PC-9 (cell line): Measurements from ENCODE around the gene SRXN1. TPM values are rescaled to one million over a fixed set of nuclear protein-coding genes. Genes with fewer than 3 reads are reported as not detected.

Experiments
- BruUV-seq: library from RNA; stranded (reverse); fragments of 400-500 nt; replicated peaks from 2 replicates; lab custom pipeline; 2021; lab: Mats Ljungman, UMichigan
- CTCF ChIA-PET: fragments of 300-600 bp; sonication (Branson Sonifier 250); formaldehyde crosslinking; loops from one replicate; lab custom pipeline; 2022; ENCODE audit warnings: antibody characterized with exemption; lab: Charles Lee
- POLR2A ChIA-PET: fragments of 300-600 bp; sonication (Branson Sonifier 250); formaldehyde crosslinking; loops from one replicate; lab custom pipeline; 2022; ENCODE audit warnings: antibody characterized with exemption; ENCODE audit not compliant: unreplicated experiment; lab: Charles Lee
- DNase-seq, 2 experiments: peaks; one replicate each; pipeline versions ENCODE4 v3.0.0 to v3.0.0-alpha.2; 2015 to 2022; ENCODE audit warnings: mixed read lengths in 1 of 2
- H2AFZ ChIP-seq: fragments of 200-600 bp; sonication (generic); 2 replicates; pipeline ENCODE4 v1.8.1; 2017; ENCODE audit warnings: antibody characterized with exemption
- H3F3A ChIP-seq: fragments of 200-600 bp; sonication (generic); 2 replicates; pipeline ENCODE4 v1.8.1; 2017; ENCODE audit warnings: antibody characterized with exemption, mild to moderate bottlenecking, low read depth; ENCODE audit not compliant: insufficient read depth
- H3K27ac ChIP-seq: fragments of 200-600 bp; sonication (generic); 2 replicates; pipeline ENCODE4 v1.6.1; 2016; ENCODE audit warnings: mixed run types
- H3K27me3 ChIP-seq: fragments of 200-600 bp; sonication (generic); 2 replicates; pipeline ENCODE4 v1.6.1; 2016; ENCODE audit warnings: low read depth, mixed run types; ENCODE audit not compliant: insufficient read depth
- H3K36me3 ChIP-seq: fragments of 200-600 bp; sonication (generic); 2 replicates; pipeline ENCODE4 v1.6.1; 2016; ENCODE audit warnings: low read depth, mixed run types
- H3K4me1 ChIP-seq: fragments of 200-600 bp; sonication (generic); replicated peaks from 2 replicates; pipeline ENCODE4 v1.6.1; 2016; ENCODE audit warnings: mixed run types; ENCODE audit not compliant: insufficient read depth
- H3K4me2 ChIP-seq: fragments of 200-600 bp; sonication (generic); 2 replicates; pipeline ENCODE4 v1.6.1; 2017; ENCODE audit warnings: mixed run types
- H3K4me3 ChIP-seq: fragments of 200-600 bp; sonication (generic); 2 replicates; pipeline ENCODE4 v1.6.1; 2016; ENCODE audit warnings: mixed run types
- H3K79me2 ChIP-seq: fragments of 200-600 bp; sonication (generic); 2 replicates; pipeline ENCODE4 v1.6.1; 2017; ENCODE audit warnings: low read depth, mixed run types
- H3K9me2 ChIP-seq: fragments of 200-600 bp; sonication (generic); 2 replicates; pipeline ENCODE4 v1.8.1; 2017; ENCODE audit warnings: mild to moderate bottlenecking; ENCODE audit not compliant: insufficient read depth
- H3K9me3 ChIP-seq: fragments of 200-600 bp; sonication (generic); 2 replicates; pipeline ENCODE4 v1.8.1; 2016; ENCODE audit warnings: low read depth; ENCODE audit not compliant: insufficient read depth
- H4K20me1 ChIP-seq: fragments of 200-600 bp; sonication (generic); 2 replicates; pipeline ENCODE4 v1.8.1; 2017; ENCODE audit not compliant: insufficient read depth
- CTCF ChIP-seq: fragments of 200-600 bp; sonication (generic); conservative IDR thresholded peaks from 2 replicates; pipeline ENCODE4 v1.6.1; 2017; ENCODE audit warnings: mixed run types, antibody characterized with exemption, mild to moderate bottlenecking, moderate library complexity
- EZH2 ChIP-seq: fragments of 200-600 bp; sonication (generic); IDR thresholded peaks from 2 replicates; pipeline ENCODE4 v1.8.0; 2017; ENCODE audit warnings: antibody characterized with exemption, low read depth
- intact Hi-C: fragments of 100-400 bp; cut with micrococcal nuclease; formaldehyde crosslinking; loops from one replicate; pipeline ENCODE4 v1.10.0; 2022; ENCODE audit not compliant: unreplicated experiment
- total RNA-seq: library from RNA; stranded (reverse); gene quantifications from 2 replicates; pipeline ENCODE4 v1.2.3, GENCODE V29; 2021

Gene SRXN1
- total RNA-seq, 1 experiment from 2014 or later: 204 TPM

DNA sequence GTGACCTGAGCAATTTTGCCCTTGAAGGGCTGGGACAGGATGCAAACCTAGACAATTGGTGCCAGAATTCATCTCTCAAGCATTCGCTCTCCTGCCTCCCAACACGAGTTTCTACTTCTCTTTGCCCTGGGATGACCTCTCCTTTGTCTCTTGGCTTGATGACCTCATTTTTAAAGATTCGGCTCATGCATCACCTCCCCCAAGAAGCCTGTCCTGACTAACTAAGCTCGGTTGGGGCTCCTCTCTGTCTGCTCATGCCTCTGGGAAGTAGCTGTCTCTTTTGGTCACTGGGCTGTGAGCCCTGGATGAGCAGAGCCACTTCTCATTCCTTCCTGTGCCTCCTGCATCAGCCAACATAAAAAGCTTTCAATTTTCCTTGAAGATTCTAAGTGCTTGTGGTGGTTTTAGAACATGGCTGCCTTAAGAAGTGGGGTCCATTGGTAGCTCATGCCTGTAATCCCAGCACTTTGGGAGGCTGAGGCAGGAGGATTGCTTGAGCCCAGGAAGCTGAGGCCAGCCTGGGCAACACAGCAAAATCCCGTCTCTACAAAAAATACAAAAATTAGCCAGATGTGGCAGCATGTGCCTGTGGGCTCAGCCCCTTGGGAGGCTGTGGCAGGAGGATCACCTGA, 31.8 kb downstream of the SRXN1 start:
- no peak for DNase-seq
- Histone ChIP-seq H3K4me3 (no peak overlapping the region), H3K27me3 (peaks cover 86% of the 10 kb centered on the region), H3F3A (no peaks in the 10 kb centered on the region), H2AFZ (no peak overlapping the region), H3K79me2 (no peaks in the 10 kb centered on the region), H3K9me2 (no peaks in the 10 kb centered on the region), H3K4me2 (no peak overlapping the region), H3K27ac (no peak overlapping the region), H3K4me1 (no peaks in the 10 kb centered on the region), H3K36me3 (no peaks in the 10 kb centered on the region), H4K20me1 (no peaks in the 10 kb centered on the region), H3K9me3 (no peaks in the 10 kb centered on the region)
- intact Hi-C loops: no loop called here
- TF ChIP-seq CTCF (no peak), EZH2 (no peak)
- no TSS peak for BruUV-seq
- CTCF ChIA-PET: no interaction called here
- POLR2A ChIA-PET: no interaction called here

DNA sequence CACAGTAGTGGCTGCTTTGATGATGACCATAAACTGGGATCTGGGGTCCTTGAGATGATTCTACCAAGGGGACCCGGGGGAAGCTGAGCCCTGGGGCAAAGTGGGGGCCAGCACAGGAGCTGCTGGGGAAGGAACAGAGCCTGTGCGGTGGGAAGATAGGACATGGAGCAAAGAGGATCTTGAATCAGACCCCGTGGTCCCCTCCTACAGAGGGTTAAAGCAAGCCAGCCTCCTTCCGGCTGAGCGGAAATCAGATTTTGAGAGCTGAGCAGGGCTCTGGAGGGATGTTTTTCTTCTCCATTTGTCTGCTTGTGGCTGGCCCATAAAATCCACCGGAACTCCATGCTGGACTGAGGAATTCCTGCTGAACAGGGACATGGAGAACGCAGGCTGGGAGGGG, 32.8 kb downstream of the SRXN1 start:
- ChIA-PET POLR2A (interaction anchor here (0.5 kb wide), 1 partner anchor 86 kb away, joined by 3 read pairs; no protein-coding TSS in a partner anchor), CTCF (no interaction called here)
- Histone ChIP-seq H3K36me3 (no peaks in the 10 kb centered on the region), H4K20me1 (no peaks in the 10 kb centered on the region), H3F3A (no peaks in the 10 kb centered on the region), H3K4me2 (no peak overlapping the region), H3K9me3 (no peaks in the 10 kb centered on the region), H3K79me2 (no peaks in the 10 kb centered on the region), H3K27me3 (peaks cover 88% of the 10 kb centered on the region), H3K4me1 (no peaks in the 10 kb centered on the region), H3K9me2 (no peaks in the 10 kb centered on the region), H3K27ac (no peak overlapping the region), H2AFZ (no peak overlapping the region), H3K4me3 (no peak overlapping the region)
- TF ChIP-seq CTCF (no peak), EZH2 (no peak)
- DNase-seq: no peak
- intact Hi-C loops: no loop called here
- BruUV-seq: no TSS peak

DNA sequence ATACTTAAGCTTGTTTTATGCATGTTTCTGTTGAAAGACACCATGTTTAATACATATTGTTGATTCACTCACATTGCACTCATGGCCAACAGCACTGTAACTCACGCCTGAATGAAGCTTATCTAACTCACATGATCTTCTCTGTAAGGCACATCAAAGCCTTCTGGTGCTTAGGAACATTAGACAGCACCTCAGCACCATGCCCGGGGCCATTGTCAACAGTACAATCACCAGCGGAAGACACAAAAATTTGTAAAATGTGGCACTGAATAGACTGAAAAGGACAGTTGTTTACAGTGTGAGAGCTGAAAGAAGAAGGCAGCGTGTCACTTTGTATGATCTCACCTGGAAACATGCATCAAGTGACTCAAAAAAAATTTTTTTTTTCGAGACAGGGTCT, 34.0 kb downstream of the SRXN1 start:
- no peaks in the 10 kb centered on the region for H3K36me3 ChIP-seq
- no peaks in the 10 kb centered on the region for H3K9me2 ChIP-seq
- no peak overlapping the region for H3K4me2 ChIP-seq
- H3F3A ChIP-seq: no peaks in the 10 kb centered on the region
- H3K27ac ChIP-seq: no peak overlapping the region
- peaks cover 82% of the 10 kb centered on the region for H3K27me3 ChIP-seq
- no peaks in the 10 kb centered on the region for H3K79me2 ChIP-seq
- no peak for DNase-seq
- no peaks in the 10 kb centered on the region for H4K20me1 ChIP-seq
- no peak overlapping the region for H3K4me3 ChIP-seq
- intact Hi-C loops: no loop called here
- no peak for TF ChIP-seq EZH2
- no peak for TF ChIP-seq CTCF
- H3K9me3 ChIP-seq: no peaks in the 10 kb centered on the region
- POLR2A ChIA-PET: no interaction called here
- no peaks in the 10 kb centered on the region for H3K4me1 ChIP-seq
- no peak overlapping the region for H2AFZ ChIP-seq
- no TSS peak for BruUV-seq
- CTCF ChIA-PET: no interaction called here
